H1 (cell line): ENCODE data around the gene FOXN1. TPM values are rescaled to one million over a fixed set of nuclear protein-coding genes. Genes with fewer than 3 reads are reported as not detected.

Experiments used
- CTCF ChIA-PET: fragments of 300-600 bp; sonication (Branson Sonifier 250); formaldehyde crosslinking; loops from one replicate; lab custom pipeline; 2021; ENCODE audit not compliant: partially characterized antibody; lab: Charles Lee
- POLR2A ChIA-PET: fragments of 300-600 bp; sonication (Branson Sonifier 250); formaldehyde crosslinking; loops from one replicate; lab custom pipeline; 2021; ENCODE audit warnings: inconsistent platforms; ENCODE audit not compliant: partially characterized antibody; lab: Charles Lee
- DNase-seq, 2 experiments: peaks; one replicate each; pipeline versions ENCODE4 v3.0.0 to v3.0.0-alpha.2; 2010 to 2022; ENCODE audit warnings: low spot score in 2 of 2, low read depth in 1 of 2, mixed read lengths in 1 of 2
- FAIRE-seq: peaks from 2 replicates; lab custom pipeline; 2011; peaks lifted over from hg19 to GRCh38; lab: Jason Lieb, UNC
- H2AFZ ChIP-seq: 2 replicates; pipeline ENCODE4 v1.8.1; 2012; ENCODE audit warnings: low read length, inconsistent platforms
- H2AK5ac ChIP-seq: 2 replicates; pipeline ENCODE4 v1.6.1; 2013; ENCODE audit warnings: low read depth, low read length
- H2BK120ac ChIP-seq: replicated peaks from 2 replicates; pipeline ENCODE3; 2013; ENCODE audit warnings: low read depth, low read length, inconsistent platforms
- H2BK12ac ChIP-seq: 2 replicates; pipeline ENCODE4 v1.6.1; 2013; ENCODE audit warnings: low read depth, low read length
- H2BK15ac ChIP-seq: 2 replicates; pipeline ENCODE4 v1.6.1; 2013; ENCODE audit warnings: low read length
- H2BK20ac ChIP-seq: 2 replicates; pipeline ENCODE4 v1.6.1; 2013; ENCODE audit warnings: low read length
- H2BK5ac ChIP-seq: 2 replicates; pipeline ENCODE4 v1.6.1; 2013; ENCODE audit warnings: low read depth, low read length
- H3K14ac ChIP-seq: 2 replicates; pipeline ENCODE4 v1.6.1; 2013; ENCODE audit warnings: inconsistent platforms; ENCODE audit not compliant: insufficient read length
- H3K18ac ChIP-seq: 2 replicates; pipeline ENCODE4 v1.6.1; 2013; ENCODE audit warnings: low read length; ENCODE audit errors: extremely low read depth
- H3K23ac ChIP-seq: 2 replicates; pipeline ENCODE4 v1.6.1; 2013; ENCODE audit warnings: inconsistent platforms; ENCODE audit not compliant: insufficient read length
- H3K23me2 ChIP-seq: 2 replicates; pipeline ENCODE4 v1.6.1; 2013; ENCODE audit warnings: low read depth, low read length
- H3K27ac ChIP-seq: 2 replicates; pipeline ENCODE4 v1.6.1; 2011; ENCODE audit warnings: low read depth, low read length, inconsistent platforms
- H3K27me3 ChIP-seq, 4 experiments: replicated peaks in 1 of 4; 1 replicate in 1 of 4; 2 replicates in 3 of 4; pipeline versions ENCODE4 v1.6.1 to v1.8.1; 2011 to 2013; ENCODE audit warnings: low read length in 3 of 4, mild to moderate bottlenecking in 3 of 4, inconsistent platforms in 2 of 4, mixed read lengths in 2 of 4, moderate library complexity in 1 of 4; ENCODE audit not compliant: control insufficient read depth in 3 of 4, insufficient read depth in 3 of 4; ENCODE audit errors: extremely low read depth in 1 of 4
- H3K36me3 ChIP-seq, 4 experiments: 2 replicates each; pipeline versions ENCODE4 v1.6.1 to v1.8.1; 2011 to 2013; ENCODE audit warnings: mild to moderate bottlenecking in 4 of 4, low read length in 3 of 4, moderate library complexity in 2 of 4, control low read depth in 1 of 4, inconsistent platforms in 1 of 4; ENCODE audit not compliant: insufficient read depth in 4 of 4, control insufficient read depth in 2 of 4
- H3K4ac ChIP-seq: replicated peaks from 2 replicates; pipeline ENCODE3; 2013; ENCODE audit warnings: low read length, low read depth, mixed read lengths, inconsistent platforms; ENCODE audit not compliant: insufficient read length
- H3K4me1 ChIP-seq, 4 experiments: replicated peaks in 1 of 4; 1 replicate in 1 of 4; 2 replicates in 3 of 4; pipeline versions ENCODE4 v1.6.1 to v1.8.1; 2011 to 2013; ENCODE audit warnings: low read length in 3 of 4, inconsistent platforms in 2 of 4, mixed read lengths in 1 of 4; ENCODE audit not compliant: insufficient read depth in 4 of 4, control insufficient read depth in 3 of 4
- H3K4me2 ChIP-seq, 2 experiments: 2 replicates each; pipeline versions ENCODE4 v1.6.1 to v1.8.1; 2011 to 2013; ENCODE audit warnings: low read depth in 2 of 2, low read length in 2 of 2, control low read depth in 1 of 2, inconsistent platforms in 1 of 2, mild to moderate bottlenecking in 1 of 2; ENCODE audit not compliant: insufficient read depth in 1 of 2
- H3K4me3 ChIP-seq, 4 experiments: fragments of 200-600, 300-600 bp in 1 of 4; sonication (generic), shearing (Covaris generic), sonication (Bioruptor Twin) in 1 of 4; 2 replicates each; pipeline versions ENCODE4 v1.5.1 to v1.8.1; 2011 to 2016; ENCODE audit warnings: low read length in 4 of 4, low read depth in 3 of 4, control low read depth in 2 of 4, inconsistent platforms in 2 of 4, mild to moderate bottlenecking in 2 of 4, mixed read lengths in 1 of 4, moderate library complexity in 1 of 4; ENCODE audit not compliant: insufficient read depth in 2 of 4; ENCODE audit errors: extremely low read depth in 1 of 4
- H3K56ac ChIP-seq: replicated peaks from 2 replicates; pipeline ENCODE3; 2013; ENCODE audit warnings: low read depth, mild to moderate bottlenecking, mixed read lengths, low read length, inconsistent platforms; ENCODE audit not compliant: insufficient read length
- H3K79me1 ChIP-seq: 2 replicates; pipeline ENCODE4 v1.6.1; 2013; ENCODE audit warnings: low read depth, low read length, control low read depth
- H3K79me2 ChIP-seq, 2 experiments: 2 replicates each; pipeline versions ENCODE4 v1.6.1 to v1.8.1; 2012 to 2013; ENCODE audit warnings: low read length in 2 of 2, mild to moderate bottlenecking in 2 of 2, inconsistent platforms in 1 of 2; ENCODE audit not compliant: insufficient read depth in 2 of 2, control insufficient read depth in 1 of 2
- H3K9ac ChIP-seq, 4 experiments: replicated peaks in 1 of 4; 1 replicate in 1 of 4; 2 replicates in 3 of 4; pipeline versions ENCODE4 v1.6.1 to v1.8.1; 2011 to 2013; ENCODE audit warnings: low read depth in 3 of 4, low read length in 3 of 4, control low read depth in 2 of 4, mild to moderate bottlenecking in 2 of 4, moderate library complexity in 2 of 4, inconsistent platforms in 1 of 4; ENCODE audit errors: extremely low read depth in 1 of 4
- H3K9me3 ChIP-seq, 2 experiments: 2 replicates each; pipeline versions ENCODE4 v1.6.1 to v1.8.1; 2012 to 2013; ENCODE audit warnings: mild to moderate bottlenecking in 2 of 2, moderate library complexity in 2 of 2, control low read depth in 1 of 2, inconsistent platforms in 1 of 2, low read depth in 1 of 2, low read length in 1 of 2, mixed read lengths in 1 of 2; ENCODE audit not compliant: insufficient read depth in 2 of 2
- H4K20me1 ChIP-seq, 2 experiments: replicated peaks in 1 of 2; 2 replicates each; pipeline versions ENCODE3 to v1.8.1; 2011 to 2013; ENCODE audit warnings: inconsistent platforms in 2 of 2, low read length in 2 of 2, mild to moderate bottlenecking in 1 of 2; ENCODE audit not compliant: insufficient read depth in 2 of 2, control insufficient read depth in 1 of 2
- H4K5ac ChIP-seq: 2 replicates; pipeline ENCODE4 v1.6.1; 2013; ENCODE audit warnings: low read length, low read depth, mixed read lengths, inconsistent platforms; ENCODE audit not compliant: insufficient read length
- H4K8ac ChIP-seq: 2 replicates; pipeline ENCODE4 v1.8.0; 2013; ENCODE audit warnings: mild to moderate bottlenecking, moderate library complexity, low read length, inconsistent platforms; ENCODE audit not compliant: insufficient read depth; ENCODE audit errors: extremely low read depth
- H4K91ac ChIP-seq: replicated peaks from 2 replicates; pipeline ENCODE3; 2013; ENCODE audit warnings: low read length, mixed read lengths, inconsistent platforms; ENCODE audit not compliant: insufficient read length
- ASH2L ChIP-seq: fragments of 200-600, 300-600 bp; sonication (generic); IDR thresholded peaks from one replicate; pipeline ENCODE4 v1.7.1; 2017; ENCODE audit warnings: low read length
- CEBPB ChIP-seq: IDR thresholded peaks from 2 replicates; pipeline ENCODE4 v1.6.1; 2012; ENCODE audit warnings: low read depth, low read length
- CHD2 ChIP-seq: IDR thresholded peaks from 2 replicates; pipeline ENCODE4 v1.6.1; 2012; ENCODE audit warnings: low read length, improper control_type of control experiment
- KDM4A ChIP-seq: IDR thresholded peaks from one replicate; pipeline ENCODE4 v1.7.1; 2012; ENCODE audit warnings: low read depth, mild to moderate bottlenecking, moderate library complexity, low read length, inconsistent platforms; ENCODE audit not compliant: severe bottlenecking
- RNF2 ChIP-seq: fragments of 200-900, 300-1000 bp; sonication (generic); IDR thresholded peaks from 2 replicates; pipeline ENCODE4 v1.7.1; 2016; ENCODE audit warnings: borderline replicate concordance, low read depth, mild to moderate bottlenecking, antibody characterized with exemption, low read length; ENCODE audit not compliant: poor library complexity, severe bottlenecking; ENCODE audit errors: missing control alignments
- SIRT6 ChIP-seq: IDR thresholded peaks from one replicate; pipeline ENCODE4 v1.7.1; 2012; ENCODE audit warnings: low read length, inconsistent platforms
- SP4 ChIP-seq: IDR thresholded peaks from 2 replicates; pipeline ENCODE4 v1.6.1; 2012; ENCODE audit warnings: low read length, inconsistent platforms
- SUZ12 ChIP-seq: fragments of 200-600 bp; sonication (generic); IDR thresholded peaks from 2 replicates; pipeline ENCODE4 v1.6.1; 2012; ENCODE audit warnings: mild to moderate bottlenecking, inconsistent platforms, low read length, moderate library complexity, mixed read lengths
- TAF1 ChIP-seq: IDR thresholded peaks from 2 replicates; pipeline ENCODE4 v1.6.1; 2011; ENCODE audit warnings: mild to moderate bottlenecking, low read depth, low read length
- TBP ChIP-seq: IDR thresholded peaks from 2 replicates; pipeline ENCODE4 v1.6.1; 2011; ENCODE audit warnings: low read depth, low read length, improper control_type of control experiment
- WGBS, 2 experiments: shearing (Covaris generic) in 1 of 2; methylation state at CpG; one replicate each; pipeline versions ENCODE4 v1.1.6 to v1.1.7; 2013 to 2015; ENCODE audit warnings: low lambda C conversion rate in 2 of 2, mixed read lengths in 2 of 2, inconsistent platforms in 1 of 2, low coverage in 1 of 2, missing lambda C conversion rate in 1 of 2; ENCODE audit not compliant: insufficient replicate concordance in 2 of 2, insufficient coverage in 1 of 2, insufficient read length in 1 of 2; ENCODE audit errors: extremely low coverage in 1 of 2, missing lambda C conversion rate in 1 of 2; 5-methylcytosine and 5-hydroxymethylcytosine counted together
- polyA plus RNA-seq, 7 experiments: library from polyadenylated mRNA; depleted of rRNA in 3 of 7; stranded (reverse) in 5 of 7; unstranded in 2 of 7; fragments of >200 nt in 5 of 7; fragments of 200-250 nt in 2 of 7; gene quantifications; 1 replicate in 5 of 7; 2 replicates in 1 of 7; 4 replicates in 1 of 7; pipeline versions ENCODE4 v1.2.1 to v1.2.3, GENCODE V29; 2011 to 2013; ENCODE audit warnings: missing spikeins in 2 of 7, mixed read lengths in 2 of 7
- total RNA-seq: library from RNA; stranded (reverse); fragmentation: NEBNext Ultra II Directional; extraction: Animal tissue kit (Norgen Biotek cat#: 25700); gene quantifications from 2 replicates; pipeline ENCODE4 v1.2.1, GENCODE V29; 2021

The FOXN1 gene
- total and polyA plus RNA-seq, 2 of the 8 experiments (the other 6 are each of a cell fraction or from before 2014, with no cell fraction given), result not detected

DNA sequence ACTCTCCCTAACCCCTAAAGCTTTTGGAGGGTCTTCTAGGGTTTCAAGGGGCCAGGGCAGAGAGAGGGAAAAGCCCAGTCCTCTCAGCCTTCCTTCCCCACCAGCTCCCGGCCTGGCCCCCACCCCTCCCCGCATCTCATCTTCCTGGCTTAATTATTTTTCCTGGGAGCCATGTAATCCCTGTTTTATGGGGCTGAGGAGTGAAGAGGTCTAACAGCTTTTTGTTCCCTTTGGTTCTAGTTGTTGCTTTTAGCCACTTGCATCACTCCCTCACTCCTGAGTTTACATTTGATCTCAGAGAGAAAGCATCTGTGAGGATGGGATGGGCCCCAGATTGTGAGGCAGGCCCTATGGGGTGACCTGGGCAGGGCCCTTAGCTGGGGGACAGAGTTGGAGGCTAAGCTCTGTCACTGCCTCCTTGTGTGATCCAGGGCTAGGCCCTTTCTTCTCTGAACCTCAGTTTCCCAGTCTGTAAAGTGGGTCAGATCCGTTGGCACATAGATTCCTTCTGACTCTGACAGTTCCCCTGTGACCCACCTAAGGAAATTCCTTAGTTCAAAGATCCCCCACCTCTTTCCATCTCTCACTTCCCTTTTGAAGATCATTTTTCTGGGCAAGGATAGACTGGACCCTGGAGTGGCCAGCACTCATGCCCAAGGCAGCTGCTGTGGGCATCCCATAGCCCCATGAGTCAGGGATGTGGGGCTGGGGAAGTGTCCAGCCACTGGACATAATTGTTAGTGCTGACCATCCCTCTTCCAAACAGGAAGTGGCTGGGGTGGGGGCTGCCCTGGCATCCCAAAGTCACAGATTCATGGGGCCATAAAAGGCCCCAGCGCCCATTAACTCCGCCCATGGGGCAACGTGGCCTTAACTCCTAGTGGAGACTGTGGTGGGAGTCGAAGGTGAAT is 26.2 kb downstream of the FOXN1 start:
- H4K8ac ChIP-seq, result peak overlapping the region; percentile 60
- ChIA-PET POLR2A (interaction anchor here (1.2 to 1.3 kb wide), 2 partner anchors 12 to 22 kb away, joined by 3 read pairs; no protein-coding TSS in a partner anchor), CTCF (interaction anchor here (0.5 to 5.9 kb wide), 9 partner anchors 8 to 116 kb away, joined by 3 to 45 read pairs (median 4); no protein-coding TSS in a partner anchor)
- no peak overlapping the region for H3K56ac ChIP-seq
- H3K4me3 ChIP-seq, result no peak overlapping the region
- H3K79me2 ChIP-seq, result no peaks in the 10 kb centered on the region
- DNase-seq (no peak), FAIRE-seq (no peak)
- no peak overlapping the region for H3K23ac ChIP-seq
- H2BK20ac ChIP-seq, result no peak overlapping the region
- WGBS, 2 experiments, result 79% methylated on average over 7 of the region's 7 CpGs; no CpG with 5 or more reads in 1 of the 2 experiments
- no peaks in the 10 kb centered on the region for H3K9me3 ChIP-seq
- no peak overlapping the region for H3K9ac ChIP-seq
- no peak overlapping the region for H2AFZ ChIP-seq
- H2BK15ac ChIP-seq, result no peak overlapping the region
- no peak overlapping the region for H3K4me2 ChIP-seq
- no peak overlapping the region for H3K14ac ChIP-seq
- no peak overlapping the region for H2BK12ac ChIP-seq
- no peak overlapping the region for H3K27ac ChIP-seq
- H3K23me2 ChIP-seq, result no peaks in the 10 kb centered on the region
- H4K20me1 ChIP-seq, result no peaks in the 10 kb centered on the region
- TF ChIP-seq SIRT6, result no peak
- TF ChIP-seq SP4, result no peak
- TF ChIP-seq SUZ12, result no peak
- no peak for TF ChIP-seq CHD2
- TF ChIP-seq ASH2L, result no peak
- TF ChIP-seq RNF2, result no peak
- no peak for TF ChIP-seq CEBPB
- TF ChIP-seq KDM4A, result no peak
- no peak for TF ChIP-seq TBP
- TF ChIP-seq TAF1, result no peak
- no peak overlapping the region for H3K18ac ChIP-seq
- peaks cover 0 to 5% (median 0%) of the 10 kb centered on the region in 4 experiments; a peak in 2 of 7 replicates for H3K4me1 ChIP-seq
- H3K27me3 ChIP-seq, result no peaks in the 10 kb centered on the region
- H2BK120ac ChIP-seq, result no peak overlapping the region
- no peak overlapping the region for H2AK5ac ChIP-seq
- H3K79me1 ChIP-seq, result no peaks in the 10 kb centered on the region
- no peak overlapping the region for H4K91ac ChIP-seq
- no peak overlapping the region for H3K4ac ChIP-seq
- H3K36me3 ChIP-seq, result no peaks in the 10 kb centered on the region
- no peak overlapping the region for H4K5ac ChIP-seq
- no peak overlapping the region for H2BK5ac ChIP-seq
